Subcutaneous abdominal adipose tissue (tissue), 5 donors: ENCODE measurements around the gene LGR4.

ENCODE experiments used
- H3K27ac ChIP-seq: one replicate; pipeline ENCODE4 v1.7.0; 2013; ENCODE audit warnings: low read depth, mild to moderate bottlenecking, inconsistent platforms, low read length, moderate library complexity
- H3K27me3 ChIP-seq, 5 donors: one replicate each; pipeline ENCODE4 v1.7.0; 2013; ENCODE audit warnings: low read length in 5 of 5, inconsistent platforms in 1 of 5; ENCODE audit not compliant: control insufficient read depth in 5 of 5, insufficient read depth in 4 of 5
- H3K36me3 ChIP-seq, 5 donors: one replicate each; pipeline ENCODE4 v1.7.0; 2013; ENCODE audit warnings: low read length in 5 of 5; ENCODE audit not compliant: control insufficient read depth in 5 of 5, insufficient read depth in 5 of 5
- H3K4me1 ChIP-seq, 5 donors: one replicate each; pipeline ENCODE4 v1.7.0; 2013; ENCODE audit warnings: low read length in 5 of 5, mild to moderate bottlenecking in 3 of 5, moderate library complexity in 1 of 5; ENCODE audit not compliant: control insufficient read depth in 5 of 5, insufficient read depth in 5 of 5
- H3K4me3 ChIP-seq, 5 donors: one replicate each; pipeline ENCODE4 v1.7.0; 2013; ENCODE audit warnings: low read length in 5 of 5, low read depth in 1 of 5
- H3K9ac ChIP-seq, 5 donors: one replicate each; pipeline ENCODE4 v1.7.0; 2013; ENCODE audit warnings: low read length in 5 of 5, mild to moderate bottlenecking in 4 of 5, moderate library complexity in 3 of 5
- H3K9me3 ChIP-seq, 5 donors: one replicate each; pipeline ENCODE4 v1.7.0; 2013; ENCODE audit warnings: low read length in 5 of 5; ENCODE audit not compliant: control insufficient read depth in 5 of 5
- donor health status: healthy.
- donor health status: healthy.
- donor health status: healthy.
- donor health status: healthy.
- donor health status: healthy.

LGR4 gene

GRCh38 chr11:27470826-27471588 lies 1.6 kb downstream of the LGR4 start:
- H3K4me1 ChIP-seq = peaks cover 0 to 47% (median 45%) of the 10 kb centered on the region in 5 donors
- peak overlapping the region; percentile 76 to 92 (median 86) for H3K9ac ChIP-seq
- no peaks in the 10 kb centered on the region for H3K9me3 ChIP-seq
- H3K27me3 ChIP-seq = no peaks in the 10 kb centered on the region
- H3K27ac ChIP-seq = peak overlapping the region; percentile 80
- no peaks in the 10 kb centered on the region for H3K36me3 ChIP-seq
- H3K4me3 ChIP-seq = peak overlapping the region; percentile 79 to 89 (median 85)

GRCh38 chr11:27470166-27470565 lies 2.4 kb downstream of the LGR4 start:
- no peaks in the 10 kb centered on the region for H3K36me3 ChIP-seq
- peak overlapping the region; percentile 80 for H3K27ac ChIP-seq
- peaks cover 0 to 52% (median 45%) of the 10 kb centered on the region in 5 donors for H3K4me1 ChIP-seq
- no peaks in the 10 kb centered on the region for H3K27me3 ChIP-seq
- H3K9ac ChIP-seq = peak overlapping the region in 3 of 5 donors; percentile 71 to 90 (median 86)
- H3K9me3 ChIP-seq = no peaks in the 10 kb centered on the region
- peak overlapping the region in 4 of 5 donors; percentile 53 to 89 (median 86) for H3K4me3 ChIP-seq

DNA sequence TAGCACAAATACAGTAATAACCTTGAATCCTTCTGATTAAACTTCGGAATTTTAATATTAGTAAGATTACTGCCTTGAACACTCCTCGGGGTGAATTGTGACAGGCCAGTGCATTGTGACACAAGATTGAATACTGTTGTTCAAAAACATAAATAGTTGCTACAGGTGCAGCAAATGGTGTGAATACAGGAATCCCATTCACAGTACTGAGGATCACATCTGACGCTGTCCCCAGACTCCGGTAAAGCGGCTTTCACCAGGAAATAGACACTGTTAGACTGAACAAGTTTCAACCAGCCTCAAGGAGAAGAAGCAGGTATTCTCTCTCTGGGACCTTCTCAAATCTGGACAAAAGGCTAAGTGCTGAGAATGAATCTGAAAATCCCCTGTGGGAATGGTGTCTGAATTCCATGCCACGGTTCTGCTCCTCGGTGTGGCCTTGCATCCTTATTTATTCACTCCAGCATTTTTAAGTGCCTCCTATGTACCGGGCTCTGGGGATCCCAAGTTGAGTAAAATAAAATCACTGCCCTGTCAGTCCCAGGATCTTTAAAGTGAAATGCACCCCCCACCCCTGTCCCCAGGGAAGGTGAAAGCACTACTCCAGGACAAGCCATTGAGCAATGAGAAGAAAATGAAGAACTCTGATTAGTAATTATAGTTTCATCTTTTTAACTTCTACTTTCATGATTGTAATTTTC lies 3.4 kb downstream of the LGR4 start:
- Histone ChIP-seq H3K4me1 (peaks cover 0 to 57% (median 52%) of the 10 kb centered on the region in 5 donors), H3K9me3 (no peaks in the 10 kb centered on the region), H3K27me3 (no peaks in the 10 kb centered on the region), H3K36me3 (no peaks in the 10 kb centered on the region), H3K4me3 (peak overlapping the region in 3 of 5 donors; percentile 11 to 85 (median 33)), H3K9ac (peak overlapping the region in 2 of 5 donors; percentile 2 to 21), H3K27ac (peak overlapping the region; percentile 80)

DNA sequence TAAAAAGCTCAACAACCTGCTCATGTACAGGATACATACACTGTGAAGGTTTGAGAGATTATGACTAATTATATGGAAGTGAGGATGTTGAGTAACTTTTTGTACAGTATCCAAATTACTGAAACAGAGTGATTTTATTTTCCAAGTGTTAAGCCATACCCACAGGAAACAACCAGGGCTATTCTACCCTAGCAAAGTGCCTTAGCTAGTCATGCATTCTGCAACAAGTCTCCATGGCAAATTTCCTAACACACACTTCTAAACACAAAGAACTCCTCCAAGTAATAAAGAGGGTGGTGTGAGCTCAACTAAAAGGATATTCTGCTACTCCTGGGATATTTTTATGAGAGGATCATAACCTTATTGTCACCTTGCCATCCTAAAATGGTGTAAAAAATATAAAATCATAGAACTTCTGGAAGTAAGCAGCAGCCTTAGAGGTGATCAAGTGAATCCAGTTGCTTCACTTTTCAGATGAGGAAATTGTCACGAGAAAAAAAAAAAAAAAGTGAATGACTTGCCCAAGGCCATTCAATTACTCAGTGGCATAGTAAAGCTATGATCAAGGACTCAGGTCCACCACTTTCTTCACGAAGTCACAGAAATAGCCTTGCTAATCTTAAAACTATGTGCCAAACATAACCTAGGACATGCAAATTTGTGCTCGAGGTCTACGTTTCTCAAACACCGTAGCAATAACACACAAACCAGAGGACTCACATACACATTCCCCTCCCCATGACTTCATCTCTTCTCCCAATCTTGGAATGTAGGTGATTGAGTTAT lies 4.2 kb downstream of the LGR4 start:
- H3K4me3 ChIP-seq = no peak overlapping the region

GRCh38 chr11:27467181-27467913 lies 5.2 kb downstream of the LGR4 start:
- Histone ChIP-seq H3K27ac (peak overlapping the region; percentile 80), H3K4me3 (no peak overlapping the region), H3K4me1 (peaks cover 0 to 57% (median 48%) of the 10 kb centered on the region in 5 donors), H3K9me3 (no peaks in the 10 kb centered on the region), H3K36me3 (no peaks in the 10 kb centered on the region), H3K9ac (no peak overlapping the region), H3K27me3 (no peaks in the 10 kb centered on the region)

More for the DNA sequence above, 4.2 kb downstream of the LGR4 start:
- peak overlapping the region in 2 of 5 donors; percentile 2 to 21 for H3K9ac ChIP-seq
- no peaks in the 10 kb centered on the region for H3K36me3 ChIP-seq
- H3K4me1 ChIP-seq = peaks cover 0 to 62% (median 52%) of the 10 kb centered on the region in 5 donors
- no peaks in the 10 kb centered on the region for H3K9me3 ChIP-seq
- H3K27ac ChIP-seq = peak overlapping the region; percentile 80
- H3K27me3 ChIP-seq = no peaks in the 10 kb centered on the region

DNA sequence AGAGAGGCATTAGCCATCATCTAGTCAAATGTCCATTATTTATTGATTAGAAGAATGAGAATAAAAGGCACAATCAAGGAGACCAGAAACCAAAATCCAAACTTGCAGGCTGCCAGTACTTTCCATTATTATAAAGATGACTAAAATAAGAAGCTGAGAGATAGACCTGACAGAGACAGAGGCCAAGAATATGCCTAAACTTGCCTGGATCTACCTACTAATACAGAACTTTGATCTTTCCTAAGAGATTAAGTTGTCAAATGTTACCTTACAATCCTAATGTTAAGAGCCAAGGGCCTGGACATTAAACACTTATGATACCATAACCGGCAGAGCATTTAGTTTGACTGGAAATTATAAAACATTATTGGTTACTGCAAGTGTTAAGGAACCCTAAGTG lies 6.2 kb downstream of the LGR4 start:
- no peaks in the 10 kb centered on the region for H3K9me3 ChIP-seq
- H3K27ac ChIP-seq = peak overlapping the region; percentile 43
- H3K27me3 ChIP-seq = no peaks in the 10 kb centered on the region
- no peaks in the 10 kb centered on the region for H3K36me3 ChIP-seq
- no peak overlapping the region for H3K9ac ChIP-seq
- no peak overlapping the region for H3K4me3 ChIP-seq
- peaks cover 0 to 54% (median 43%) of the 10 kb centered on the region in 5 donors for H3K4me1 ChIP-seq

GRCh38 chr11:27465629-27466028 lies 7.0 kb downstream of the LGR4 start:
- Histone ChIP-seq H3K4me3 (no peak overlapping the region), H3K4me1 (peaks cover 0 to 48% (median 36%) of the 10 kb centered on the region in 5 donors), H3K36me3 (no peaks in the 10 kb centered on the region), H3K27ac (peak overlapping the region; percentile 43), H3K27me3 (no peaks in the 10 kb centered on the region), H3K9me3 (no peaks in the 10 kb centered on the region), H3K9ac (peak overlapping the region in 1 of 5 donors; percentile 46)

DNA sequence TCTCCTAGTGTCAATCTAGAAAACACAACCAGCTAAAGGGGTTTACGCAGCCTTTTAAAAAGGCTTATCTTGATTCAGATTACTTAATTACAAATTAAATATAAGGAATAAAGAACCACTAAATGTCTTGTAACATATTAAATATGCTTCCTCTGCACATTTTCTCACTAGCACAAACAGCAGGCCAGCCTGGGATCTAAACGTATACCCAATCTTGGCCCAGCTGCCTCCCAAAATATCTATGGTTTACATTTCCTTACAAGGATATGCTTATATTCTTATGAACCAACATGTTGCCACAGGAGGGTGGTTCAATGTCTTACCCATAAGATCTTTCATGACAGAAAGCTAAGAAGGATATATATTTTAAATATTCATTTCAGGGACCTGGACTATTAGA lies 7.7 kb downstream of the LGR4 start:
- no peak overlapping the region for H3K4me3 ChIP-seq
- peak overlapping the region; percentile 43 for H3K27ac ChIP-seq
- H3K4me1 ChIP-seq = peaks cover 0 to 48% (median 35%) of the 10 kb centered on the region in 5 donors
- H3K9ac ChIP-seq = peak overlapping the region in 1 of 5 donors; percentile 51
- no peaks in the 10 kb centered on the region for H3K9me3 ChIP-seq
- H3K36me3 ChIP-seq = no peaks in the 10 kb centered on the region
- H3K27me3 ChIP-seq = no peaks in the 10 kb centered on the region

- no peaks in the 10 kb centered on the region for H3K27me3 ChIP-seq
- peaks cover 0 to 43% (median 31%) of the 10 kb centered on the region in 5 donors for H3K4me1 ChIP-seq
- no peaks in the 10 kb centered on the region for H3K9me3 ChIP-seq
- no peak overlapping the region for H3K4me3 ChIP-seq
- no peak overlapping the region for H3K9ac ChIP-seq
- no peaks in the 10 kb centered on the region for H3K36me3 ChIP-seq
- H3K27ac ChIP-seq = peak overlapping the region; percentile 58
Observed at GRCh38 chr11:27464289-27464696, 8.3 kb downstream of the LGR4 start.
